ENCODE results near the gene OSBP2.

The OSBP2 gene

DNA sequence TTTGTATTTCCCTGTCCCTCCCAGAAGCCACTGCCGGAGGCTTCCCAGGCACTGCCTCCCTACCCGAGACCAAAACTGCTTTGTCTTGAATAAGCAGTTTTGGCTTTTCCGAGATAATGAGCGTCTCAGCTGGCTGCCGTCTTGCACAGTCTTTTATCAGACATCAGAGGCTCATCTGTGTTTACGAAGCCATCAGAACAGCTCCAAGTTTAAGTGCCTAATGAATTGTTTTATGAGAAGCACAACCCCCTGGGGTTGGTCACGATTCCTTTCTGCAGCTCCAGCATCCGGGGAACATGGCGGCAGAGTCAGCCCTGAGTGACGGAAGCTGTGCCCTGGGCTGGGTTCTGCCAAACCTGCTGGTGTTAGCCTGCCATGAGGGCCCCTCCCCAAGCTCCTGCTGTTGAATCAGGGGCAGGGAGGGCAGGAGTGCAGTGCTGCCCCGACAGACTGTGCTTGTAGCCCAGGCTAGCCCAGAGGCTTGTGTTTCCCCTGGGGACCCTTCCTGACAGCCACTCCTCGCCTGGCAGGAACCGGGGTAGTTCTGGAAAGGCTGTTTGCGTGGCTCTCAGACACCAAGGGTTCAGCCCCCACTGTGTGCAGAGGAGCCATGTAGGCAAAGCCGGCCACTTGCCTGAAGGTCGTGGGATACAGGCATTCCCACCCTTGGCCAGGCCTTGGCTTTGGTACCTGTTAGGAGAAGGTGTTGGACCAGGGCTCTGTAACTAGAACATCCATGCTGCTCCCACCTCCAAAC is 177.8 kb downstream of the OSBP2 start:
- FAIRE-seq: no peak

DNA sequence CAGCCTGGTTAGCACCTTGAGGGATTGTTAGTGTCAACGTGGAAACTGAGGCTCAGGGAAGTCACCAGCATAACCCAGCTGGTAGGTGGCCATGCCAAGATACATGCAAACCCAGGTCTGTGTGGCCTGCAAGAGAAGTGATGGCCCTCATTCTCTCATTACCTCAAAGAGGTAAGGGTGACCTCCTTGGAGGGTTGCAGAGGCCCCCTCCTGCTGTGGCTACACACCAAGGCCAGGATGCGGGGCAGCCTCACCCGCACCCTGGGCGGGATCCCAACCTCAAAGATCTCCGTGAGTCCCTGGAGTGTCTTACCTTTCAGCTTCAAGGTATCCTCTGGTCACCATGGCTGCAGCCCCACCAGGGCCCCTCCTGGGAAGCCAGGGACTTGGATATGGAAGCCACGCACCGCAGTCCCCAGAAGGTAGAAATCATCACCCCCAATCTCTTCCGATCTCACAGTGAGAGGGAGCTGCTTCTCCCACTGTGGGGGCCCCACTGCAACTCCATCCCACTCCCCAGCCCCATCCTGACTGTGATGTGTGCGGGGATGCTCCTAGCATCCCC is 178.5 kb downstream of the OSBP2 start:
- no peak for FAIRE-seq

DNA sequence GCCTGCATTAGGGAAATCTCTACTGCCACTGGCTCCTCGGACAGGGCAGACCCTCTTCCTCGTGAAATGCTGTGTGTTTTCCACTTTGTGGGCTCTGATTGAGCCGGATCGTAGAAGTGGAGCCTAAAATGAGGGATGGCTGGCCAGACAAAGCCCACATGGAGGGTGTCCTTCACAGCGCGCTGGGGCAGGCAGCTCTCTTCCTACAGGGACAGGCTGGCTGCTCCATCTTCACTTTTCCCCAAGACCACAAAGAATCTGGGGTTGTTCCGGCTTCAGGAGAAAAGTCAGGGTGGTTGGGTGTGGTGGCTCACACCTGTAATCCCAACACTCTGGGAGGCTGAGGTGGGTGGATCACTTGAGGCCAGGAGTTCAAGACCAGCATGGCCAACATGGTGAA is 179.0 kb downstream of the OSBP2 start:
- FAIRE-seq: no peak

DNA sequence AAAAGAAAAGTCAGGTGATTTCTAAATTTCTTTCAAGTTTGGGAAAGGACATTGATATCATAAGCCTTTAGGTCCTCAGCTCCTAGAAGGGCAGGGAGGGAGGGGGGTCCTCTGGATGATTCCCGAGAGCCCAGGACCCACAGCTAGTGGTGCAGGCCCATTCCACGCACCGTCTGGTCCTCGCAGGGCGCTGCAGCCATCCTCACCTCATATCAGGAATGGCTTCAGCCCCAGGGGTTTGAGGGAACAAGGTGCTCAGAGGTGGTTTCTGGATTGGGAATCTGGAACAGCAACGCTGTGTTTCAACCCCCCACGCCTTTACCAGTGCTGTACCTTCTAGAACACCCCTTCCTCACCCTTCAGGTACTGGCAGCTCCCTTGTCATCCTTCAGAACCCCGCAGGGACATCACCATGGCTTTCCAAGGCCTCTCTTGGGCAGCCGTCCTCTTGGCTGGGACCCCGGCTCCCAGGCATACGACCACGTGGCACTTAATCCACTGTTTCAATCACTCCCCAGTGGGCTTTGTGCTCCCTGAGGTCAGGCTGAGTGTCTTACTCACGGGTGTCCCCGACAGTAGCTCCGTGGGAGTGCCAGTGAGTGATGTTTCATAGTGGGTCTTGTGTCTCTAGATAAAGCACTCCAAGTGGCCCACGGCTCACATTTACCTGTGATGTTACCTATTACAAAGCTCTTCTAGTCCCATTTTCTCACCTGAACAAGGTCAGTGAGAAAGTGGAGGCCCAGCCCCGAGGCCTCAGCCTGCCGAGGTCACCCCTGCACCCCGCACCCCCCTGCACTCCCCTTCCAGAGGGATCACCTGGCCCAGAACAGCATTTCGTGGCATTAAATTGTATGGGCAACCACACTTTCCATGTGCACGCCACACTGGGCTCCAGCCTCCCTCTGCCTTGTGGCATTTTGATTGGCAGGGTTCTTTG is 180.0 kb downstream of the OSBP2 start:
- FAIRE-seq: no peak

DNA sequence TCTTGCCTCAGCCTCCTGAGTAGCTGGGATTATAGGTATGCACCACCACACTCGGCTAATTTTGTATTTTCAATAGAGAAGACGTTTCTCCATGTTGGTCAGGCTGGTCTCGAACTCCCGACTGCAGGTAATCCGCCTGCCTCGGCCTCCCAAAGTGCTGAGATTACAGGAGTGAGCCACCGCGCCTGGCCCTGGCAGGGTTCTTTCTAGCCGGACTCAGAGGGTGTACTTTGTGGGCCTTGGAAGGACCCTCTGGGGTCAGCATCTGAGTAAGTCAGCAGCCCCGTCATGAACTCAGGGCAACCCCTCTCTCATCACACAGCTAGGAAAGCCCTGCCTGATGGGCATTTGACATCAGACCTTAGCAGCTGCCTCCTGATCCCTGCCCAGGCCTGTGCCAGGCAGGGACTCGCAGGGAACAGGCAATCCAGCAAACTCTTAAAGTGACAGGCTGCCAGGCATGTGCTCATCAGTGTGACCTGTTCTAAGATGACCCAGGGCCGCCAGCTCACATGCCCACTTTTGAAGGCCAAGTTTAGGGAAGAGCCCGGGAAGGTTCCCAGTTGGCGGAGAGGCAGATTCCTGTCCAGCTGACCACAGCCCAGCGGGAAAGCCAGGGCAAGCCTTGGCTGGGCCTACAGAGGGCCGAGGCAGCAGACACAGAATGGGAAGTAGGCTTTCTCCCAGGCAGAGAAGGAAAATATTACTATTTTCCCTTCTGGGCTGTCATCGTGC is 181.0 kb downstream of the OSBP2 start:
- FAIRE-seq: no peak

DNA sequence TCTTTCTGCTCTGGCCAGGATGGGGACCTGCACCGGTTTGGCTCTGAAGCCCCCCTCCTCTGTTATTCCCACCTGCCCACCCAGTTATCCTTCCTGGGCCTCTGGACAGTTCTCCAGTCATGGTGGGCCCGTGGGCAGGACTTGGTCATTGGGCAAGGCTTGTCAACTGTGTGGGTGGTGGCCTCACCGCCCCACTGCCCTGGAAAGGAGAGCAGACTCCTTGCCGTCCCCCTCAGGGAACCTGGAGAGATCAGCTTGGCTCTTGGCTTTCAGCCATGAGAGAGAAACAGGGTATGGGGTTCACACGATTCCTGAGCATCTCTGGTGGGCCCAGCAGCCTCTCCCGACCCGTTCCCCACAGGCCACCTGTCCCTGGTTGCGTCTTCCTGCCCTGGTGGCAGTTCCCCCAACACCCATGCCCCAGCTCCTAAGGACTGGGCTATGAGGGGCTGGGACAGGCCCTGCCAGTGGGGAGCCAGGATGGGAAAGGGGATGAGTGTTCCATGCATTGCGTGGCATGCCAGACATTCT is 181.6 kb downstream of the OSBP2 start:
- FAIRE-seq: no peak

DNA sequence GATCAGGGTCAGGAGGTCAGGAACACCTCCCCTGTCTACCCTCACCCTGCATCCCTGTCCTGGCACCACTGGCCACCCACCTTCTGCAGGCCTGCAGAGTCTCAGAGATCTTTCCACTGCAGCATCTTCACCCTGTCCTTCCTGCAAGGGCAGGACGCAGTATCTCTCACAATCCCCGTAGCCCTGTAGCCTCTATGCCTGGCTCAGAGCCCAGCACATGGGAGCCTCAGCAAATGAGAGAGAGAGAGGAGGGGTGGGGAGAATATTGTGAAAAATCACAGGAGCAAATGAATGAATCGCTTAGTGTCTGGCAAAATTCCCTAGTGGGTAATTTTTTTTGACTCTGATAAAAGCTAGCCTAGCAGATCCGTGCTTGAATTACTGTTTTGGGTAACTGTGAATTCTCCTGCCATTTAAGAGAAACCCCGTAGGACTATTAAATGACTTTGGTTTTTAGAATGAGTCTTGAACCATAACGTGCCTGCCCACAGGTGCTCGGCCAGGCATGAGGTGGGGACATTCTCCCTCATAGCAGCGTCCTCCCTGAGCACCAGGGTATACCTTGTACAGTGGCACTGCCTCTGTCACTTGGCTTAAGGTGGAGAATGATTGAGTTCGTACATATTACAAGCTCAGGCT is 182.4 kb downstream of the OSBP2 start:
- FAIRE-seq: no peak

DNA sequence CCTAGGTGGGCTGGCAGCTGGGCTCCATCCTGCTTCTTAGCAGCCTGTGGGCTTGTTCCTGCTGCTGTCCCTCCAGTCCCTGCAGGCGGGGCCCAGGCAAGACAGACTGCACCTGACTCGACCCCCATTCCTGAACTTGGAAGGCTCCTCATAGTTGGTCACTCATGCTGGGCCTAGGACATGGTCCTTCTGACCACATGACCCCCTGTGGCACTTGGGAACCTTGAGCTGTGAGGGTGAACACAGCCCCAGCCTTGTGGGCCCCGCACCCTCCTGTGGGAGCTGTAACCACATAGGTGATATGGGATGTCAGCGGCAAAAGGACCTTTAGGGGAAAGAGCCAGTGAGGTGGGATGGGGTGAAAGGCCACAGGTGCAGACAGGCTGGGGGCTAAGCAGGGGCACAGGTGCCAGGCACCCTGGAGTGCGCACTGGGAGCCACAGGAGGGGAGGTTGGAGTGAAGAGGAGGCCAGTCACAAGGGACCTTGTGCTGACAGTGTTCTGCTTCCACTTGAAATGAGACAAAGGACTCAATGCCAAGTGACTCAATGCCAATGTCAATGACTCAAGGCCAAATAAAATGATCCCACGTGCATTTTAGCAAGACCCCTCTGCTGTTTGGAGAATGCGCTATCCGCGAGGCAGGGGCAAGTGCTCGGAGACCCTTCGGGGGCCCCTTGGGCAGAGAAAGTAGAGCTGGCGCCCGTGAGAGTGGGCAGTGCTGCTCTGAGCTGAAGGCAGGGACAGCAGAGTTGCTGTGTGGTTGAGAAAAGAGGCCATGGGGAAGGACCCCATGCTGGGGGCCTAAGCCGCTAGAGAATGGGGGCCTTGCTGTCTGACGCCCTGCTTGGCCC is 183.2 kb downstream of the OSBP2 start:
- FAIRE-seq: no peak

DNA sequence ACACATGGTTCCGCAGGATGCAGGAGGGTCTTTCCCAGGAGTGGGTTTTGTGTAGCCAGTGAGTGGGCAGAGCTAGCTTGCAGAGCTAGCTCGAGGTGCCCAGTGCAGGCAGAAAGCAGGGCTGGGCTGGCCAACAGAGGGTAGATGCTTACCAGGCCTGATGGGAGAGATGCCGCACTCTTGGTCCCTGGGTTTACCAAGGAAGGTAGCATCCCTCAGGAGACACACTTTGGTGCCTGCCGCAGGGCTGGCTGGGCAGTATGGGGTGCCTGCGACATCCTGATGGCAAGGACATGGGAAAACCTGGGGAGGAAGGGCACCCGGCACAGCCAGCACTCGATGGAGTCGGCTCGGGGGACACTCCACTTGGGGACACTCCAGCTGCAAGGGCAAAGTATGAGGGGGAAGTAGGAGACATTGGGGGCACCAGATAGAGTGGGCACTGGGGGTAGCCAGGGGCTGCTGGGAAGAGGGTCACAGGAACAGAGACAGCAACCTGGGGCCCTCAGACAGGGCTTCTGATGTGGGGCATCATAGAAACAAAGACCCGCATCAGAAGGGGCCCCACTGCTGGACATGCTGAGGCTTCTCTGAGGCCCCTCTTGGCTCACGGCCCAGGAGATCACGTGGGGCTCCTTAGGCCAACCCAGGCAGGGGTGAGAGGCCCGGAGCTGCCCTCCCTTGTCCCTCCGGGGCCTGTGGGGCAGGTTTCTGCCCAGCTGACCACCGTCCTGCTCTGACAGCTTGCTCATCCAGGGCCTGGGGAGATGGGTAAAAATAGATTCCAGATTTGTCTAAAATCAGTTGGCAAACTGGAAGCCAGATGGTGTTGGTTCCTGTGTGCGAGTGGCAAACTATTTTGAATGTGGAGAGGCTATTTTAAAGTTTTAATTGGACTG is 184.1 kb downstream of the OSBP2 start:
- FAIRE-seq: no peak

DNA sequence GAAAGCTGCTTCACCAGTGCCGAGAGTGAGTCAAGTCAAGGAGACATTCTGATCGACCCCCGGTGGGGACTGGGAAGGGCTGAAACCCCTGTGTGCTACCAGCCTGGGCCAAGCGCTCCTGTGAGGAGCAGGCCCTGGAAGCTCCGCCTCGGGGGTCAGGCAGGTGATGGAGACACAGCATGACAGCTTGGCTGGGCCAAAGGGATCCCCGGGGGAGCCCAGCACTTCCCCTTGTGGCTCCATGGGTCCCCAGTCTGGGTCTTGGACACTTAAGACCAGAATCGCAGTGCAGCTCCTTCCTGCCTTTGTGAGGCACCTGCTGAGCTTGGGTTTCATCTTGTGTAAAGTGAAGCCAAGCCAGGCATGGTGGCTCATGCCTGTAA is 184.7 kb downstream of the OSBP2 start:
- no peak for FAIRE-seq

DNA sequence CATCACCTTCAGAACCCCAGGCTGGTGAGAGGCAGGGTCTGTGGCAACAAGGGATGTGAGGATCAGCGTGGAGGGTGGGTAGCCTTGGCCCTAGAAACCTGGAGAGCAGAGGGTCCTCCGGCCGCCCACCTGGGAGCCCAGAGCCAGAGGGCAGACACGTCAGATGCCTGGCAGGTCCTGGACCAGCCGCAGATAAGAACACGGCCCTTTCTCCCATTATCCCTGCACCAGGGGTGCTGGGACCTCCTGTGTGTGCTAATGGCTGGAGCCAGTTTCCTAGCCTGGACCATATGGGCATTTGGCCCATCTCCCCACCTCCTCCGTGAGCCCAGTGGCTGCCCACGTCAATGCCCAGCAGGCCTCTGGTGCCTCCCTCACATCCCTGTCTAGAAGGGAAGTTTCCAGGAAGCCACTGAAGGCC is 185.5 kb downstream of the OSBP2 start:
- no peak for FAIRE-seq

DNA sequence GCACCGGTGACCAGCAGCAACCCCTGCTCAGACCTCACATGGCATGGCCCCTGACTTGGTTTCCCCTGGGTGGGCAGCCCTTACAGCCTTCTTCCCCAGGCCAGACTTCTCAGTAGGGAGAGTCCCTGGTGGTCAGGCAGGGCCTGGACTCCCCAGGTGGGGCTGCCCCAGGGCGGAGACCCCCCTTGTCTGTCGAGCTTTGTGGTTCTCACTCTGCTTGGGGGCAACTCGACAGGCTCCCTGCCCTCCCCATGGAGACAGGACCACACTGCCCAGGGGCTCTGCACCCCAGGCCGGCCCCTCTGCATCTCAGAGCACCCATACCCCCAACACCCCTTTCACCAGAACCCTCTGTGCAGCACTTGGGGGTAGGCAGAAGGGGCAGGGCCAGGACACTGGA is 186.2 kb downstream of the OSBP2 start:
- no peak for FAIRE-seq

DNA sequence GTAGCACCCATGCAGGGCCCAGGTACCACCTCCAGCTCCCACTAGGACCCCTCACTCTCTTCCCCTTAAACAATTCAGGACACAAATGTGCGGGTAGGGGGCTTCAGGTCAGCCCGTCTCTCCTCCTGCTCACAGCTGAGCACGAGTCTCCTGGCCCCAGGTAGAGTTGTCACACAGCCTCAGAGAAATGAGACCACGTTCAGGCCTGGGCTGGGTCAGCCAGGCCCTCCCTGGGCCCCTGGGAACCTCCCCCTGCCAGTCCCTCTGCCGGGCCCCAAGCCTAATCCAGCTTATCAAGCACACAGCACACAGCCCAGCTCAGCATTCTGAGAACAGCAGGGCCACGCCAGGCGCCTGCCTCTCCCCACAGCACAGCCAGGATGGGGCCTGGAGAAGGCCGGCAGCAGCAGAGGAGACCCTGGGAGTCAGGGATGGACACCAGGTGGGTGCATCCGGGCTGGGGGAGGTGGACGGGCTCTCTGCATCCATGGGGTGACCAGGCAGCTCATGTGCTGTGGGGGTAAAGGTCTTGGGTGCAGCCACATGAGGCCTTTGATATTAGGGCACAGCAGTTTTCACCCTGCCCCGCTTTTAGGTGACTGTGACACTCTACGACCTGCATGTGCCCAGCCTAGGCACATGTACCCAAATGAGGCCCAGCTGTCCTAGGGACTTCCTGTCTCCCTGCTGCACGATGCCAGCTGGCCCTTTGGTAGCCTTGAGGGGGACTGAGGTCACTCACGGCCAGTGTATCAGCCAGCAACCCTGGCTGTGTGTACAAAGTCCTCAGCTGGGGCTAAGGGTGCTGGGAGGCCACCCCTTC is 186.9 kb downstream of the OSBP2 start:
- no peak for FAIRE-seq

DNA sequence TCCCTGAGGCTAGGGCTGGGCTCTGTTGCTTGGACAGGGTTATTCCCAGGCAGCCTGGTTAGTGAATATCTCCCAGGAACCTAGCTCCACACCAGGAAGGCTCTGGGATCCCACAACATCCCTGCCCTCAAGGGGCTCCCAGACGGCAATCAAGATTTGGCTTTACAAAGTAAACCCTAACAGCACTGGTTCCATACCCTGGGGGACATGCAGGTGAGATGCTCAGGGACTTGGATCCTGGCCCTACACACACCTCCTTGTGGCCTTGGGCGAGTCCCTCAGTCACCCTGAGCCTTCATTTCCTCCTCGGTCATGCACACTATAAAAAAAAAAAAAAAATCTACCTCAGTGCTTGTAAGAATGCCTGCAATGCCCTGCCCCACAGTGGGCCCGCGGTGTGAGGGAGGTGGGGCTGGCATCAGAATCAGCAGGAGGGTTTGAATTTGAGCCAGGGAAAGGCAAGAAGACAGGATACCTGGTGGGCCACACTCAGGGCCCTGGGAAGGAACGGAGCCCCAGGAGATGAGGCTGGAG is 187.6 kb downstream of the OSBP2 start:
- no peak for FAIRE-seq

DNA sequence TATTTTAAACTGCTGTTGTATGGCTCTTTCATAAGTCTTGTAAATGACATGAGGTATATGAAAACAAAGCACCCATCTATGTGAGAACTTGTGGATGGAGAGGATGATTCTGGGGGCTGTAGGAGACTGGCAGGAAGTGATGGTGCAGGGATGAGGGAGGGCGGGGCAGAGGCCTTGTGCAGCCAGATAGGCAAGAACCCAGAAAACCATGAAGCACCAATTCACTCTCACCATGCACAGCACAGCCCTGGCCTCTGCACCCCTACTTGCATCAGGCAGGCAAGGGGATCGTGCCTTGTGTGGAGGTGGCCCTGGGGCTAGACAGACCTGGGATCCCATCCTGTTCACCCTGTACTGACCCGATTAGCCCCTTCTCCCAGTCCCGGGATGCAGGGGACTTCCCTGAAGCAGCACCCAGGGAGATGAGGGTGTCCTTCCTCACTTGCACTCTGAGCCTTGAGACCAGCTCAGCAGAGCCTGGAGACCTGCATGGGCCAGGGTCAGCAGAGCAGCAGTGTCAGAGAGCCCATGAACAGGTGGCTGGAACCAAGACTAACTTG is 188.4 kb downstream of the OSBP2 start:
- FAIRE-seq: no peak

DNA sequence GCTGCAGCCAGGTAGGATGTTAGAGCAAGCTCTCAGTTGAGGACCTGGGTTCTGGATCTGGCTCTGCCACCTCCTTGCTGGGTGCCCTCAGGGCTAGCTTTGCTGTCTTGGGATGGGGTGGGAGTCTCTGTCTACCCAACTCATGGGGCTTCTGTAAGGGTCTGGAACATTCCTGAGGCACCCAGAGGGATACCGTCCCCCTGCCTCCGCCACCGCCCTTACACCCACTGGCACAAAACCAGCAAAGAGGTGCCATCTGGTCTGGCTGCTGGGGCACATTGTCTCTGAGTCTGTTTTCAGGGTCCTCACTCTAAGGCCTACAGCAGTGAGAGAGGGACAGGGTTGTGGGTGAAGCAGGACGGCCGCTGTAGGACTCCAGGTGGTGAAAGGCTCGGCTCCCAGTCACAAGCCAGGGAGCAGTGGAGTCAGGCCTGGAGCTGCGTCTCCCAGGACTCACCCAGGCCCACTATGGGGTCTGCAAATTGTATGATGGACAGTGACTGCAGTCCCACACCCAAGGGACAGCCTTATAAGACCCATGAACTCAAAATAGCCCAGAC is 189.0 kb downstream of the OSBP2 start:
- FAIRE-seq: no peak

DNA sequence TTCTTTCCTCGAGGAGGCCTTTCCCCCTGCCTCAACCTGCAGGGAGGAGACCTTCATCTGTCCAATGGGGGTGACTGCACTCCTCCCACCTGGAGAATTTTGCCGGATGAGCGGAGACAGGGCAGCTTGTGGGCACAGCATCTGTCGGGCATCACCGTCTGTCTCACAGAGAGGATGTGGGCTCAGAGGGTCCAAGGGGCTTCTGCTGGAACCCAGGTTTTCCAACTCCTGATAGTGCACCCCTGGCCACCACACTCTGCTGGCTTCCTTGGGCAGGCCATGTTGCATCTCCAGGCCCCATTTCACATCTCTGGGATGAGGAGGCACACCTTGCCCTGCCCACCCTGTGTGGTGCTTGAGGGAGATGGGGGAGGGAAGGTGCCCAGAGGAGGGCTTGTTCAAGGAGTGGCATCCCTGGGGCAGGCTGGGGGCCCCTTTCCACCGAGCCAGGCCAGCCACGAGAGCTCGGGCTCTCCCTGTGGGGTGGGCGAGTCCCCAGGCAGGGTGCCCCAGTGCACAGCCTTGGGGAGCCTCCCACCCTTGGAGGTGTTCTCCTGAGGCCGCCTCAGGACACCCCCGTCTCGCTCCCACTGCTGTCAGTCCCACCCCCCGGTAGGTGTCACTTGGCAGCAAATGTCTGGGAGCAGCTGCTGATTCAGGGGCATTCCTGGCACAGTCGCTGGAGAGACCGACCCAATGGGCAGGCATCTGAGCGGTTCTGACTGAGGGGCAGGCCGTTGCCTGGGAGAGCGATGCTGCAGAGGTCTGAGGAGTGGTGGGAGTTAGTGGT is 189.7 kb downstream of the OSBP2 start:
- FAIRE-seq: no peak
